HK-2 (cell line): Measurements from ENCODE around the gene CABP4.

ENCODE experiments used
- DNase-seq: peaks from one replicate; pipeline ENCODE4 v3.0.0-alpha.2; 2018; ENCODE audit not compliant: unreplicated experiment

Gene CABP4

DNA sequence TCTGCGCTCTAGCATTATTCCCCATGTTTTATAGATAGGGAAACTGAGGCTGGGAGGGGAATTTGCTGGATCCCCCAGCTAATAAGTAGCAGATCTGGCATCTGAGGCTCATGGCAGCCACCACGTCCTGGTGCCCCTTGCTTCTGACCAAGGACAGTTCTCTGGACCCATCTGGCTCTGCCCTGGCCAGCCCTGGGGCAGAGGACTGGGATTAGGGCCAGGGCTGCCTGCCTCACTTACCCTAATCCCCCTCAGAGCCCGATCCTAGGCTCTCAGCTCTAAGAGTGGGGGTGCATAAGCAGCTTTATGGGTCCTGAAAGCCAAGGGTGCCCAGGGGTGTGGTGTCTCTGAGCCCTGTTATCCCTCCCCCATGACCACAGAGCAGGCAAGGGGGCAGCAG is at the start of gene CABP4:
Gene CABP4 (plus strand): TSS at position 301 of the 400 bp plus-strand sequence. CDS start 70 bp downstream, at position 371.
- DNase-seq, result no peak

- DNase-seq, result no peak
Observed at GRCh38 chr11:67405688-67406339, 49.3 kb upstream of the CABP4 start.

- no peak for DNase-seq
Observed at GRCh38 chr11:67406420-67406968, 48.7 kb upstream of the CABP4 start.

DNA sequence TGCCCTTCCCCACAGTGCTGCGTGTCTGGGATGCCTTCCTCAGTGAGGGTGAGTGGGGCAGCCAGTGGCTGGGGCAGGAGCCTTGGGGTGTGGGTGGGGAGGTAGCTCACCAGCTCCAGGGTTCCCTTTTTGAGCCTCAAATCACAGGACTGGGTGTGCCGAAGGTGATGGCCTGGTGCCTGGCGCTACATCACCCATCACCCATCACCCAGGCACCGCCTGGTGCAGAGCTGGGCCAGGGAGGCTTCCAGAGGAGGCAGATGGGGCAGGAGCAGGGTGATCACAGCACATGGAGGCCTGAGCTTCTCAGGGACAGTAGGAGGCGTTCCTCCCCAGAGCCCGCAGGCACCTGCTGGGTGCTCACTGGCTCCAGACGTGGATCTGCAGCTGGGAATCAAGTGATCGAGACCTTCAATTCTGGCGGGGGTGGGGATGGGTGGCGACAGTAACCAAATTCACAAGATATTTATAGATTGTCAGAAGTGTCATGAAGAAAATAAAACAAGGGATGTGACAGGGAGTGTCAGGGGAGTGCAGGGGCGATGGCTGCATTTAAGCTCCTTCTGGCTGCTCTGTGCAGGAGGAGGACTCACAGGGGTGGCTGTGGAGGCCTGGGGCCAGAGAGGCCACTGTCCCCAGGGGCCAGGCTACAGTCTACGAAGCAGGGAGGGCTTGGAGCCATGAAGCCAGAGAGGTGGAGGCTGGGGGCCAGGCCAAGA is 48.0 kb upstream of the CABP4 start:
- DNase-seq, result no peak

GRCh38 chr11:67407688-67408163 is 47.4 kb upstream of the CABP4 start:
- no peak for DNase-seq

GRCh38 chr11:67408437-67409200 is 46.5 kb upstream of the CABP4 start:
- DNase-seq, result no peak

DNA sequence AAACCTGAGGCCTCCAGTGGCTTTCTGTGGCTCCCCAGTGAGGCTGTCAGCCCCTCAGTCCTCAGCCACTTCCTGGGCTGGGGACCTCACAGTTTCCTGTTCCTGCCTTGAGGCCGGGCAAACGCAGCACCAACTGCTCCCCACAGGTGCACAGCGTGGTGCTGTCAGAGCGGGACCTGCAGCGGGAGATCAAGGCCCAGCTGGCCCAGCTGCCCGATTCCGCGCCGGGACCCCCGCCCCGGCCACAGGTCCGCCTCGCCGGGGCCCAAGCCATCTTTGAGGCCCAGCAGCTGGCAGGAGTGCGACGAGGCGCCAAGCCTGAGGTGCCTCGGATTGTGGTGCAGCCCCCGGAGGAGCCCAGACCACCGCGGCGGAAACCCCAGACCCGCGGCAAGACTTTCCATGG is 45.9 kb upstream of the CABP4 start:
- DNase-seq, result no peak

DNA sequence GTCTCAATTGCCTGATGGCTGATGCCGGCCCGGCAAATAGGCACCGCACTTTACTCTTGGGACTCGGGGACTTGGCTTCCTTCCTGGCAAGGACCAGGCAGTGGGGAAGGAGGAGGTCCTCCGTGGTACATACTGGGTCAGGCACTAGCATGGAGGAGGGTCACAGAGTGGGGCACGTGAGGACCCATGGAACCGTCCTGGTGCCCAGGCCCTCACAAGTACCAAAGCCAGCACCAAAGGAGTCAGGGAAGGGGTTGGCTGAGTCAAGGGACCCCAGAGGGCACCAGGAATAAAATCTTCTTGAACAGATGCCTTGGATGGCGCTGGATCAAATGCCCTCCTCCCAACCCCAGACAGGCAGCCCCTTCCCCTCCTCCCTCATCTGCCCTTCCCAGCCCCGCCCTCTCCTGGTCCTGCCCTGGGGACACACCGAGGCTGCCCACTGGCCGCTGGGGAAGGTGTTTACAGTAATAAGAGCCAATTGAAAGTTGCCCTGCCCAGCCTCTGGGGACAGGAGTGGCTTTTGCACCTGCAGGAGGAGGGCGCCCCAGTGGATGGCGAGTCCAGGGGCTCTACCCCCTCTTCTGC is 45.3 kb upstream of the CABP4 start:
- no peak for DNase-seq

- no peak for DNase-seq
Observed at GRCh38 chr11:67410369-67410831, 44.8 kb upstream of the CABP4 start.

DNA sequence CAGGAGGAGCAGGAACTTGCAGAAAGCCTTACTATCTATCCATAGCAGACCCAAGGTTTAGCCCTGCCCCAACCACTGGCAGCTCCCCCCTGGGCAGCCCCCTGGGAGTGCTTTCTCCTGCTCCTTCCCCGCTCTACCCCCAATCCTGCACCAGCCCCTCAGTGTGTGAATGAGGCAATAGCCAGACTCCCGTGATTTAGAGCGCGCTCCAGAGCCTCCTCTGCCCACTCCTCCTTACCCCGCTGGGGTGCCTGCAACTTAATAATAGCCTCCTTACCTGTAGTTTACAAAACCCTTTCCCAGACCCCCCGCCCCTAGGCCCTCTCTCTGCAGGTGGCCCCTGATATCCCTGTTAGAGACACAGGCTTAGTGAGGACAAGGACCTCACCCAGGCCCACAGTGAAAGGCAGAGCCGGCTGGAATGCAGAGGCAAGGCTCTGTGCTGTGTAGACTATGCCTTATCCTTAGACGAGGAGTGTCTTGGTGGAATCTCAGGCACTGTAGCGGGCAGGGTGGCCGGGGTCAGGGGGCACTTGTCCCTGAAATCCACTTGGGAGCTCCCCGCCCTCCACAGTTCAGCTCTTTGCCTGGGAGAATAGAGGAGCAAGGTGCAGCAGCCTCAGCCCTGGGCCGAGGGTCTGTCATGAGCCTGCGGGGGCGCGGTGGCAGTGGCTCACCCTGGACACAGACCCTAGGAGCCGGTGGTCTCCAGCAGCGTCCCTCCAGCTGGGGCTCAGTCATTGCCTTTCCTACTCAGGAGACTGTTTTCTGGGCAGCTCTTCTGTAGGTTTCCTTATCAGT is 44.0 kb upstream of the CABP4 start:
- DNase-seq, result no peak

GRCh38 chr11:67411785-67412152 is 43.4 kb upstream of the CABP4 start:
- no peak for DNase-seq

GRCh38 chr11:67412495-67413179 is 42.5 kb upstream of the CABP4 start:
- DNase-seq, result no peak

GRCh38 chr11:67413266-67413849 is 41.8 kb upstream of the CABP4 start:
- DNase-seq, result no peak

GRCh38 chr11:67415501-67416304 is 39.5 kb upstream of the CABP4 start, which contains the start of gene CARNS1:
CARNS1 (plus strand) TSS chr11:67415678; CDS start chr11:67416200, 522 bp downstream.
- no peak for DNase-seq

- DNase-seq, result no peak
Observed at GRCh38 chr11:67416416-67417335, 38.5 kb upstream of the CABP4 start.

DNA sequence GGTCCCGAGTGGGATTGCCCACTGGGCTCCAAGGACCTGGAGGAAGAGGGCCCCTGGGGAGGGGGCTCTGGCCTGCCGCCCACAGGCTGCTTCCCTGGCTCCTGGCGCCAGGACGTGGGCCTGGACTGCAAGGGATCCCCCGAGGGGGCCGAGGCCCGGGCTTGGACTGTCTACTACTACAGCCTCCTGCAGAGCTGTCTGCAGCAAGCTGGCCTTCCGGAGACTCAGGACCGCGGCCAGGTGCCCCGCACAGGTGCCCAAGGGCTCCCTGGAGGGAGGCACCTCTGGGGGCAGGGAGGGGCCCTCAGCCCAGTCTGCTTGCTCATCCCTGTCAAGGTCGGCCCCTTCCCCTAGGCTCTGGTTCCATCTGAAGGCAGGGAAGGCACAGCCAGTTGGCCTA is 37.7 kb upstream of the CABP4 start:
- DNase-seq, result no peak

- no peak for DNase-seq
Observed at GRCh38 chr11:67418476-67419281, 36.5 kb upstream of the CABP4 start.
